ENCODE results near the gene ARHGEF25. TPM values are rescaled to one million over a fixed set of nuclear protein-coding genes. Genes with fewer than 3 reads are reported as not detected.
A peak's percentile ranks its signal among the peaks of the same experiment; 100 is the strongest.

Gene ARHGEF25
- total RNA-seq, 1 donor from 2014 or later, result 1.6 TPM

- H3K27me3 Mint-ChIP-seq, result peaks cover 96% of the 10 kb centered on the region
- H3K4me3 Mint-ChIP-seq, result no peak overlapping the region
- intact Hi-C loops (cut with micrococcal nuclease), result loop anchor here (5.0 kb wide), 1 partner anchor 162 kb away; no protein-coding TSS in a partner anchor
- peaks cover 3% of the 10 kb centered on the region for H3K36me3 Mint-ChIP-seq (ENCODE audit: low read depth)
- no peak overlapping the region for H3K27ac Mint-ChIP-seq
- peaks cover 25% of the 10 kb centered on the region for H3K4me1 Mint-ChIP-seq
- H3K9me3 Mint-ChIP-seq, result no peaks in the 10 kb centered on the region
- no peak for DNase-seq
These were observed 13.4 kb downstream of the ARHGEF25 start for GRCh38 chr12:57624441-57625220.

- Mint-ChIP-seq H3K4me3 (no peak overlapping the region), H3K27ac (no peak overlapping the region), H3K27me3 (peaks cover 95% of the 10 kb centered on the region), H3K4me1 (peaks cover 22% of the 10 kb centered on the region), H3K9me3 (no peaks in the 10 kb centered on the region), H3K36me3 (ENCODE audit: low read depth) (peaks cover 2% of the 10 kb centered on the region)
- no peak for DNase-seq
- intact Hi-C loops (cut with micrococcal nuclease), result no loop called here
These were observed 14.2 kb downstream of the ARHGEF25 start for GRCh38 chr12:57625261-57626032.

- Mint-ChIP-seq H3K27ac (no peak overlapping the region), H3K4me3 (no peak overlapping the region), H3K36me3 (ENCODE audit: low read depth) (peaks cover 3% of the 10 kb centered on the region), H3K9me3 (no peaks in the 10 kb centered on the region), H3K27me3 (peaks cover 95% of the 10 kb centered on the region), H3K4me1 (peaks cover 13% of the 10 kb centered on the region)
- no peak for DNase-seq
- intact Hi-C loops (cut with micrococcal nuclease), result no loop called here
These were observed 15.1 kb downstream of the ARHGEF25 start for GRCh38 chr12:57626111-57626920.

- Mint-ChIP-seq H3K36me3 (ENCODE audit: low read depth) (peaks cover 3% of the 10 kb centered on the region), H3K4me3 (peak overlapping the region; percentile 45), H3K27ac (no peak overlapping the region), H3K4me1 (peaks cover 13% of the 10 kb centered on the region), H3K9me3 (no peaks in the 10 kb centered on the region), H3K27me3 (peaks cover 94% of the 10 kb centered on the region)
- intact Hi-C loops (cut with micrococcal nuclease), result no loop called here
- DNase-seq, result no peak
These were observed 15.7 kb downstream of the ARHGEF25 start for GRCh38 chr12:57626921-57627445.

GRCh38 chr12:57627501-57628279 is 16.5 kb downstream of the ARHGEF25 start:
- Mint-ChIP-seq H3K36me3 (ENCODE audit: low read depth) (peaks cover 3% of the 10 kb centered on the region), H3K27me3 (peaks cover 90% of the 10 kb centered on the region), H3K27ac (no peak overlapping the region), H3K9me3 (no peaks in the 10 kb centered on the region), H3K4me1 (peaks cover 10% of the 10 kb centered on the region), H3K4me3 (peak overlapping the region; percentile 58)
- peak; percentile 76 for DNase-seq
- intact Hi-C loops (cut with micrococcal nuclease), result no loop called here

GRCh38 chr12:57628280-57629191 is 17.3 kb downstream of the ARHGEF25 start:
- DNase-seq, result peak; percentile 48
- intact Hi-C loops (cut with micrococcal nuclease), result no loop called here
- peaks cover 15% of the 10 kb centered on the region for H3K4me1 Mint-ChIP-seq
- H3K27ac Mint-ChIP-seq, result no peak overlapping the region
- H3K4me3 Mint-ChIP-seq, result peak overlapping the region; percentile 50
- peaks cover 86% of the 10 kb centered on the region for H3K27me3 Mint-ChIP-seq
- H3K9me3 Mint-ChIP-seq, result no peaks in the 10 kb centered on the region
- H3K36me3 Mint-ChIP-seq (ENCODE audit: low read depth), result peaks cover 3% of the 10 kb centered on the region

- H3K27ac Mint-ChIP-seq, result no peak overlapping the region
- no peaks in the 10 kb centered on the region for H3K9me3 Mint-ChIP-seq
- intact Hi-C loops (cut with micrococcal nuclease), result loop anchor here (5.0 kb wide), 1 partner anchor 62 kb away; the partner anchor contains the start of gene OS9
- DNase-seq, result peak; percentile 54
- H3K27me3 Mint-ChIP-seq, result peaks cover 80% of the 10 kb centered on the region
- H3K36me3 Mint-ChIP-seq (ENCODE audit: low read depth), result peaks cover 3% of the 10 kb centered on the region
- no peak overlapping the region for H3K4me3 Mint-ChIP-seq
- peaks cover 15% of the 10 kb centered on the region for H3K4me1 Mint-ChIP-seq
These were observed 18.7 kb downstream of the ARHGEF25 start for GRCh38 chr12:57629897-57630471.

GRCh38 chr12:57630891-57631433 is 19.7 kb downstream of the ARHGEF25 start:
- Mint-ChIP-seq H3K4me1 (peaks cover 15% of the 10 kb centered on the region), H3K9me3 (no peaks in the 10 kb centered on the region), H3K36me3 (ENCODE audit: low read depth) (peaks cover 3% of the 10 kb centered on the region), H3K27ac (no peak overlapping the region), H3K4me3 (no peak overlapping the region), H3K27me3 (peaks cover 71% of the 10 kb centered on the region)
- peak; percentile 50 for DNase-seq
- intact Hi-C loops (cut with micrococcal nuclease), result loop anchor here (5.0 kb wide), 1 partner anchor 61 kb away; the partner anchor contains the start of gene OS9

- Mint-ChIP-seq H3K27ac (no peak overlapping the region), H3K9me3 (no peaks in the 10 kb centered on the region), H3K27me3 (peaks cover 65% of the 10 kb centered on the region), H3K4me1 (peaks cover 15% of the 10 kb centered on the region), H3K36me3 (ENCODE audit: low read depth) (peaks cover 3% of the 10 kb centered on the region), H3K4me3 (peak overlapping the region; percentile 84)
- no peak for DNase-seq
- intact Hi-C loops (cut with micrococcal nuclease), result loop anchor here (2.0 to 5.0 kb wide), 3 partner anchors 41 to 113 kb away; partner anchors contain the start of genes OS9, PIP4K2C and TSPAN31
These were observed 20.4 kb downstream of the ARHGEF25 start for GRCh38 chr12:57631566-57632072.

- Mint-ChIP-seq H3K9me3 (no peaks in the 10 kb centered on the region), H3K27ac (no peak overlapping the region), H3K27me3 (peaks cover 61% of the 10 kb centered on the region), H3K4me3 (peak overlapping the region; percentile 84), H3K36me3 (ENCODE audit: low read depth) (peaks cover 3% of the 10 kb centered on the region), H3K4me1 (peaks cover 11% of the 10 kb centered on the region)
- intact Hi-C loops (cut with micrococcal nuclease), result loop anchor here (2.0 to 5.0 kb wide), 3 partner anchors 42 to 112 kb away; partner anchors contain the start of genes OS9, PIP4K2C and TSPAN31
- peak; percentile 76 for DNase-seq
These were observed 21.1 kb downstream of the ARHGEF25 start for GRCh38 chr12:57632073-57632957.
